ENCODE measurements around the gene CDC45.

The CDC45 gene

DNA sequence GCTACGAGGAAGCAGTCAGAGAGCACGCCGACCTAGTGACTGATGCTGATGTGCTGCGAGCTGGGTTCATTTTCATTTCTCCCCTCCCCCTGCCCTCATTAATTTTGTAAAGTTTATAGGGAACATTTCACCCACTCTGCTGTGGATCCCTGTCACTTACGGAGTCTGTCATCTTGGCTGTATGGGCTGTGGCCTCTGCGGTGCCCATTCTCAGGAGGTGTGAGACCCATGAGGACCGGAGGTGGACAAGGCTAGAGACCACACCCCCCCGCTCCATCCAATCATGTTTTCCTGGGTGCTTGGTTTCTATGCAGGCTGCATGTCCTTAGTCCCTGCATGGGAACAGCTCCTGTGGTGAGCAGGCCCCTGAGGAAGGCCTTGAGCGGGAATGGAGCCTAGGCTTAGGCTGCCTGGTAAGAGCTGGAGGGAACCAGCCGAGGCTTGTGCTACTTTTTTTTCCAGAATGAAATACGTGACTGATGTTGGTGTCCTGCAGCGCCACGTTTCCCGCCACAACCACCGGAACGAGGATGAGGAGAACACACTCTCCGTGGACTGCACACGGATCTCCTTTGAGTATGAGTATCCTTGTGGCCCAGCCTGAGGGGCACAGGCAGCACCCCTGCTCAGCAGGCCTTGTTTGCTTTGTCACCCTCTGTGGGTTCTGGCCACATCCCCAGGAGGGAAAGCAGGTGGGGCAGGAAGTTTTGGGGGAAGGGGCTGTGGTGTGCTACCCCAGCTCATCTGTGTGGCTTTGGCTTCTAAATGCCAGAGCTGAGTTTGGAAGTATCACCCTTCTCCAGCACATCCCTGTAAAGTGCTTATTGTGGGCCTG lies 25.4 kb downstream of the CDC45 start:
- DNase-seq (no peak), ATAC-seq (no peak)
- Mint-ChIP-seq H3K36me3 (ENCODE audit: low read depth) (peaks cover 48% of the 10 kb centered on the region), H3K27ac (no peak overlapping the region), H3K4me3 (no peak overlapping the region), H3K27me3 (no peaks in the 10 kb centered on the region), H3K9me3 (no peaks in the 10 kb centered on the region), H3K4me1 (peaks cover 8% of the 10 kb centered on the region)

DNA sequence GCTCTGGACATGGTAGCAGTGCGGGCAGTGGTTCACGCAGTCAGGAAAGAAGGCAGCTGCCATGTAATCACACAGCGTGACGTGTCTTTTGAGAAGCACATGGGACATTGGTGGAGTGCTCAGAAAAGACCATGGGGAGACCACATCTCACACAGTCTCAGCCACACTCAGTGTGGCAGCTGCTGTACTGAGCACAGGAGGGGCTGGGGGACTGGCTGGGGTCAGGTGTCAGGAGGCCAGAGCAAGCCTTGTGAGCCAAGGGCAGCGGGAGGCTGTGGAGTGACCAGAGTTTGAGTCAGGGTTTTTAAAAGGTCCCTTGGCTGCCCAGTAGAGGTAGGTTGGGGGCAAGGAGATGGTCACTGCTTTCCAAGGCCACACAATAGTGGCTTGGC lies 26.0 kb downstream of the CDC45 start:
- ATAC-seq (no peak), DNase-seq (no peak)
- H3K9me3 Mint-ChIP-seq: no peaks in the 10 kb centered on the region
- no peak overlapping the region for H3K4me3 Mint-ChIP-seq
- H3K36me3 Mint-ChIP-seq (ENCODE audit: low read depth): peaks cover 47% of the 10 kb centered on the region
- H3K27me3 Mint-ChIP-seq: no peaks in the 10 kb centered on the region
- H3K27ac Mint-ChIP-seq: no peak overlapping the region
- H3K4me1 Mint-ChIP-seq: peaks cover 8% of the 10 kb centered on the region

DNA sequence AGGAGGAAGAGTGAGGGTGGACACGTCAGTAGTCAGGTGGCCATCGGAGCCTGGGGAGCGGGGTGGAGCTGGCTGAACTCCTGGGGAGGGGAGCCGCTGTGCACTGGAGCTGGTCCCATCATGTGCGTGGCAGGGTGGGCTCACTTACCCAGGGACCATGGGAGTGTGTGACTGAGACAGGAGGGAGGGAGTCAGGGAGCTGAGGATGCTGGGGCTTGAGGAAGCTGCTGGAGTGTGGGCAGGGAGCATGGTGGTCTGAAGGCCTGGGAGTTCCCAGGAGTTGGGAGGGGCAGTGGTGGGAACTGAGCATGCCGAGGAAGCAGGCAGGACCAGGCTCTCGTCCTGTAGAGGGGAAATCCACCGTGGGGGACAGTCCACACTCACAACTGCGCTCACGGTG lies 26.5 kb downstream of the CDC45 start:
- ATAC-seq (no peak), DNase-seq (no peak)
- H3K9me3 Mint-ChIP-seq: no peaks in the 10 kb centered on the region
- no peak overlapping the region for H3K4me3 Mint-ChIP-seq
- peaks cover 8% of the 10 kb centered on the region for H3K4me1 Mint-ChIP-seq
- H3K36me3 Mint-ChIP-seq (ENCODE audit: low read depth): peaks cover 49% of the 10 kb centered on the region
- peak overlapping the region; percentile 39 for H3K27ac Mint-ChIP-seq
- no peaks in the 10 kb centered on the region for H3K27me3 Mint-ChIP-seq

DNA sequence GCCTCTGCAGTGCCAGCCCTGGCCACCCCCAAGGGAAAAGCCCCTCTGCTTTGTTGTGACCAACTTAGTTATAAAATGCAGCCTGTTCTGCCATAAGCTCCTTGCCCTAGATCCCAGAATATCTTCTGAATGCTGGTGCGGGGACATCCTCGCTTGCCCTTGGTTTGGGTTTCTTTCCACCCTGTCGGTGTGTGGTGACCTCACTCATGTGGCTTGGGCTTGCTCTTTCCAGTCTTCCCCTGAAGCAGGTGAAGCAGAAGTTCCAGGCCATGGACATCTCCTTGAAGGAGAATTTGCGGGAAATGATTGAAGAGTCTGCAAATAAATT lies 27.8 kb downstream of the CDC45 start:
- Mint-ChIP-seq H3K27ac (no peak overlapping the region), H3K9me3 (peaks cover 2% of the 10 kb centered on the region), H3K27me3 (no peaks in the 10 kb centered on the region), H3K4me1 (peaks cover 8% of the 10 kb centered on the region), H3K36me3 (ENCODE audit: low read depth) (peaks cover 61% of the 10 kb centered on the region), H3K4me3 (no peak overlapping the region)
- DNase-seq (no peak), ATAC-seq (no peak)

DNA sequence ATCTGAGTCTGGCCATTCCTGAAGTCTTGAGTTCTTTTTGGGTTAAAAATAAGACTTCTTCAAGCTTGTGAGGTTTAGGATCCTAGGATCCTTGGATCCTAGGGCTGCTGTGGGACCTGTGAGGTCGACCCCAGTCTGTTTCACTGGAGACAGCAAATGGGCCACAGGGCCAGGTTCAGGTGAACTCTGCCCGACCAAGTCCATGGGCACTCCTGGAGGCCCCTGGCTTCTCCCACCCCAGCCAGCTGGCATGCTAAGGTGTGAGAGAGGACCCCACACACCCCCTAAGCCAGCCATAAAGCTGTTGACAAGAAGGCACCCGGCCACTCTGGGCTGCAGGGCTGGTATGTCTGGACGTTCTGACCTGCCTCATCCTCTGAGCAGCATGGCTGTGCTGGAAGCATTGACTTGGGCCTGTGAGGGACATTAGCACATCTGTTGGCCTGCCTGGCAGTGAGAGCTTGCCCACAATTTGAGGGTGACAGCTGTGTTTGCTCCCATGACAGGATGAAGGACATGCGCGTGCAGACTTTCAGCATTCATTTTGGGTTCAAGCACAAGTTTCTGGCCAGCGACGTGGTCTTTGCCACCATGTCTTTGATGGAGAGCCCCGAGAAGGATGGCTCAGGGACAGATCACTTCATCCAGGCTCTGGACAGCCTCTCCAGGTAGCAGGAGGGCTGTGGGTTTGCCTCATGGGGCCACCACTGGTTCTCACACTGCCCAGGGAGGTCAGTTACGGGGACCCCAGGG lies 28.5 kb downstream of the CDC45 start:
- Mint-ChIP-seq H3K27me3 (no peaks in the 10 kb centered on the region), H3K9me3 (peaks cover 5% of the 10 kb centered on the region), H3K27ac (no peak overlapping the region), H3K4me1 (peaks cover 8% of the 10 kb centered on the region), H3K36me3 (ENCODE audit: low read depth) (peaks cover 63% of the 10 kb centered on the region), H3K4me3 (no peak overlapping the region)
- ATAC-seq (no peak), DNase-seq (no peak)

DNA sequence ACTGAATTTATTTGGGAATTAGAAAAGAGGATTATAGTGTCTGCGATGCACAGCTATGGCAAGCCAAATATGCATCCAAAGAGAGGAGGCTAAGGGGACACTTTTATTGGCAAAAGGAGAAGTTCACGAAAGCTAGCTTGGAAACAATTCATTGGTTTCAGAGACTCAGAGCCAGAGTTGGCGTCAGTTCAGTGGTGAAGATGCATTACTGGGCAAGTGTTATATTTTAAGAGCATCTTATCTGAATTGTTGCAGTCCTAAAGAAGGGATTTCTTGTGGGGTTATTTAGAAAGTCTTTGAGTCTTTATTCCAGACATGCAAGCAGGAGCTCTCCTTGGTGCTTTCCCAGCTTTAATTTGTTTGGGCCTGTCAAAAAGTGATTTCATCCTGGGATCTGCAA lies 29.5 kb downstream of the CDC45 start:
- H3K4me3 Mint-ChIP-seq: no peak overlapping the region
- H3K27ac Mint-ChIP-seq: no peak overlapping the region
- ATAC-seq (no peak), DNase-seq (no peak)
- H3K9me3 Mint-ChIP-seq: peaks cover 5% of the 10 kb centered on the region
- H3K36me3 Mint-ChIP-seq (ENCODE audit: low read depth): peaks cover 68% of the 10 kb centered on the region
- H3K4me1 Mint-ChIP-seq: peaks cover 5% of the 10 kb centered on the region
- no peaks in the 10 kb centered on the region for H3K27me3 Mint-ChIP-seq

DNA sequence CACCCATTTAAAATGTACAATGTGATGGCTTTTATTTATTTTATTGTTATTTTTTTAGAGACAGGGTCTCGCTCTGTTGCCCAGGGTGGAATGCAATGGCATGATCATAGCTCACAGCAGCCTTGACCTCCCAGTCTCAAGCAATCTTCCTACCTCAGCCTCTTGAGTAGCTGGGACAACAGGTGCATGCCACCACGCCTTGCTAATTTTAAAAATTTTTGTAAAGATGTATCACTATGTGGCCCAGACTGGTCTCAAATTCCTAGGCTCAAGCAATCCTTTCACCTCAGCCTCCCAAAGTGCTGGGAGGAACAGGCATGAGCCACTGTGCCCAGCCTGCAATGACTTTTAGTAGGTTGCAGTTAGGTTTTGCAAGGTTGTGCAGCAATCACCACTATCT lies 30.2 kb downstream of the CDC45 start:
- Mint-ChIP-seq H3K9me3 (peaks cover 5% of the 10 kb centered on the region), H3K36me3 (ENCODE audit: low read depth) (peaks cover 70% of the 10 kb centered on the region)

DNA sequence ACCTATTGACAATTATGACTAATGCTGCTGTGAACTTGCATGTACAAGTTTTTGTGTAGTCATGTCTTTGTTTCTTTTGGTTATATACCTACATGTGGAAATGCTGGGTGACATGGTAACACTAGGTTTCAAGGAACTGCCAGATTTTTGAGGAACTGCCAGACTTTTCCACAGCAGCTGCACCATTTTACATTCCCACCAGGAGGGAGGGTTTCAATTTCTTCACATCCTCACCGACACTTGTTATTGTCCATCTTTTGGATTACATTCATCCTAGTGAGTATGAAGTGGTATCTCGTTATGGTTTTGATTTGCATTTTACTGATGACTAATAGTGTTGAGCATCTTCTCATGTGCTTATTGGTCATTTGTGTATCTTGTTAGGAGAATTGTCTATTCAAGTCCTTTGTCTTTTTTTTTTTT lies 31.2 kb downstream of the CDC45 start:
- Mint-ChIP-seq H3K4me1 (no peaks in the 10 kb centered on the region), H3K9me3 (peaks cover 5% of the 10 kb centered on the region), H3K27ac (no peak overlapping the region), H3K27me3 (no peaks in the 10 kb centered on the region), H3K4me3 (no peak overlapping the region), H3K36me3 (ENCODE audit: low read depth) (peaks cover 70% of the 10 kb centered on the region)
- ATAC-seq (no peak), DNase-seq (no peak)

More for the DNA sequence above, 30.2 kb downstream of the CDC45 start:
- no peaks in the 10 kb centered on the region for H3K27me3 Mint-ChIP-seq
- H3K4me1 Mint-ChIP-seq: peaks cover 5% of the 10 kb centered on the region
- DNase-seq: no peak
- H3K4me3 Mint-ChIP-seq: no peak overlapping the region
- H3K27ac Mint-ChIP-seq: no peak overlapping the region
- no peak for ATAC-seq

DNA sequence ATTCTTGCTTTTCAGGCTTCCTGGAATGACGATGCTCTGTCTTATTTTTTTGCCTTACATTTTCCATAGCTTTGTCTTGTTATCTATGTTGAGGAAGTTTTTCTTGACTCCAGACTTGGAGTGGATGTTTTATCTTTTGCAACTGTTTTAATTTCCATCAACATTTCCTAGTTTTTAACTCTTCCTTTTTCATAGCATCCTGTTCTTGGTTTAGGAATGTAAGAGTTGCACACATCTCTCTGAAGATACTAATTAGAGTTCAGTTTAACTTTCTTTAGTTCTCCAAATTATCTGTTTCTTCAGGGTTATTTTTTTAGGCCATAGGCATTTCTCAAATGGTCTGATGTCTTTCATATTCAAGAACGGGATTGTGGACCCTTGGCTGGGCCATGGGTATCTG lies 34.1 kb downstream of the CDC45 start:
- no peak for DNase-seq
- ATAC-seq: no peak
- H3K27me3 Mint-ChIP-seq: no peaks in the 10 kb centered on the region
- no peak overlapping the region for H3K27ac Mint-ChIP-seq
- H3K4me1 Mint-ChIP-seq: no peaks in the 10 kb centered on the region
- H3K36me3 Mint-ChIP-seq (ENCODE audit: low read depth): peaks cover 63% of the 10 kb centered on the region
- peaks cover 5% of the 10 kb centered on the region for H3K9me3 Mint-ChIP-seq
- no peak overlapping the region for H3K4me3 Mint-ChIP-seq

DNA sequence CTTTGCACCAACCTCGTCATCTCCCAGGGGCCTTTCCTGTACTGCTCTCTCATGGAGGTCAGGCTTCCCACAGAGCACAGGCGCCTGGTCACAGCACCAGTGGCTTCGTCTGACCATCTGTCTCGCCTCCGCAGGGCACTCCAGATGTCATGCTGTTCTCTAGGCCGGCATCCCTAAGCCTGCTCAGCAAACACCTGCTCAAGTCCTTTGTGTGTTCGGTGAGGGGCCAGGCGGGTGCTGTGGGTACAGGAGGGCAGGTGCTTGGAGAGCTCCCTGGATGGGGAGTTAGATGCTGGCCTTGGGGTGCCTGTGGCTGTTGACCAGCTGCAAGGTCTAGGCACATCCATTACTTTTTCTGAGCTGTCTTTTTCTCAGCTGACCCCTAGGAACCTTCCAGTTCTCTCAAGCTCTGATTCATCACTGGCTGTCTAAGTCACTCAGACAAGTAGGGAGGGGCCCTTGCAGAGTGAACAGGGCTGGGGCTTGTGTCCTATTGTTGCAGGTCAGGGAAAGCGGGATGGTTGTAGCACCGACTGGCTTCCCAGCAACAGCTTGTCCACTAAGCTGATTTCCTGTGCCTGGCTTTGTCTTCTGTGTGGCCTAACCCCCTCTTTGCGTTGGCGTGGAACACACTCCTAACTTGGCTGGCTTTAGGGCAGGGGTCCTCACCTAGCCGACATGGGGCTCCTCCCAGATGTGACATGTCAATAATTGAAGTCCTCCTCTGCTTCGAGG lies 35.3 kb downstream of the CDC45 start:
- Mint-ChIP-seq H3K4me3 (no peak overlapping the region), H3K9me3 (peaks cover 5% of the 10 kb centered on the region), H3K36me3 (ENCODE audit: low read depth) (peaks cover 62% of the 10 kb centered on the region), H3K4me1 (no peaks in the 10 kb centered on the region), H3K27ac (no peak overlapping the region), H3K27me3 (no peaks in the 10 kb centered on the region)
- DNase-seq (no peak), ATAC-seq (no peak)

DNA sequence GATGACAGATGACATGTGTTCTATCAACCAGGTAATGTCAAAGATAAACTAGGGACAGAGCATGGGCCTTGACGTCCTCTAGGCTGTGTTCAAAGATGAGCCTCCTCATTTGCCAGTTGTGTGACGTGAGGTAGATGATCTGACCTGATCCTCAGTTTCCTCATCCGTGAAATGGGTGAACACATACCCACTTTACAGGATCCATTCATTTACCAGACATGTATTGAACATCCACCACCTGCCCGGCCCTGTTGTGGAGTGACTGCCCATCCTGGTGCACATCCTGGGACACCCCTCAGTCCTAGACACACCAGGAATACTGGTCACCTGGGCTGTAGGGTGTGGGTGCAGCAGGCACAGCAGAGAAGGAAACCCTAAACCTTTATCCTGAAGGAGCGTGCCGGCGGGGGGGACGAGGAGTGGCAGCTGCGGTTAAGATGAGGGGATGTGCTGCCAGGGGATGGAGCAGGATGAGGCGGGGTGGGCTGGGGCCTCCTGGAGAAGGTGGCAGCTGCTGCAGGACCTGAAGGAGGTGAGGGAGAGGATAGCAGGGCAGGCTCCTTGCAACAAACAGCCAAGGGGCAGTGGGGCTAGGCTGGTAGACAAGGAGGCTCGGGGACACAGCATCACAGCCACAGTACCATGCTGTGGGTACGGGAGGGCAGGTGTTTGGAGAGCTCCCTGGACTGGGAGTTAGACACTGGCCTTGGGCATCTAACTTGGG lies 36.1 kb downstream of the CDC45 start:
- Mint-ChIP-seq H3K27ac (no peak overlapping the region), H3K36me3 (ENCODE audit: low read depth) (peaks cover 56% of the 10 kb centered on the region), H3K4me1 (no peaks in the 10 kb centered on the region), H3K4me3 (no peak overlapping the region), H3K9me3 (peaks cover 5% of the 10 kb centered on the region), H3K27me3 (no peaks in the 10 kb centered on the region)
- ATAC-seq (no peak), DNase-seq (no peak)

DNA sequence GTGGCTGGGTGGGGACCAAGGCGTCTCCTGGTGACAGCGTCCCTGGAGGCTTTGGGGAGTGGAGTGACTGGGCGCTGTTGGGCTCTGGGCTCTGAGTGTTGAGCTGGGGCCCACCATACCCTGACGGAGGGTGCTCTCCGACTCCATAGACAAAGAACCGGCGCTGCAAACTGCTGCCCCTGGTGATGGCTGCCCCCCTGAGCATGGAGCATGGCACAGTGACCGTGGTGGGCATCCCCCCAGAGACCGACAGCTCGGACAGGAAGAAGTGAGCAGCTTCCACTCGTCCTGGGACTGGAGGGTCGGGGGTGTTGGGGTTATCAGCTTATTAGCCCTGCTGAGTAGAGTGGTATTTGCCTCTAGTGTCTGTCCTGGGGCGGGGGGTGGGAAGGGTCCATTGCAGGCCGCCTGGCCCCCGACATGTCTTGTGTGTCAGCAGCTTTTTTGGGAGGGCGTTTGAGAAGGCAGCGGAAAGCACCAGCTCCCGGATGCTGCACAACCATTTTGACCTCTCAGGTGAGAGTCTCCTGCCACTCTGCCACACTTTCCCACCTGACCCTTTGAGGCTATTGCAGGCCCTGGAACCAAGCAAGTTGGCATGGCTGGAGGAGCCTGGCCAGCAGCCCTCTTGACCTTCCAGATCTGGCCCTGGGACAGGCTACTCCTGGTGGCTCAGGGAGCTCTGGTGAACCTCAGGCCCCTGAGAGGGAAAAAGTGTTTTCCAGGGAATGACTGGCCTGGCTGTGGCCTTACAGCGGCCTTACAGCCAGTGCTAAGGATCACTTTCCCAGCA lies 36.9 kb downstream of the CDC45 start:
- H3K9me3 Mint-ChIP-seq: peaks cover 5% of the 10 kb centered on the region
- ATAC-seq (no peak), DNase-seq (no peak)
- H3K4me1 Mint-ChIP-seq: no peaks in the 10 kb centered on the region
- H3K4me3 Mint-ChIP-seq: no peak overlapping the region
- no peaks in the 10 kb centered on the region for H3K27me3 Mint-ChIP-seq
- H3K27ac Mint-ChIP-seq: no peak overlapping the region
- H3K36me3 Mint-ChIP-seq (ENCODE audit: low read depth): peaks cover 49% of the 10 kb centered on the region

DNA sequence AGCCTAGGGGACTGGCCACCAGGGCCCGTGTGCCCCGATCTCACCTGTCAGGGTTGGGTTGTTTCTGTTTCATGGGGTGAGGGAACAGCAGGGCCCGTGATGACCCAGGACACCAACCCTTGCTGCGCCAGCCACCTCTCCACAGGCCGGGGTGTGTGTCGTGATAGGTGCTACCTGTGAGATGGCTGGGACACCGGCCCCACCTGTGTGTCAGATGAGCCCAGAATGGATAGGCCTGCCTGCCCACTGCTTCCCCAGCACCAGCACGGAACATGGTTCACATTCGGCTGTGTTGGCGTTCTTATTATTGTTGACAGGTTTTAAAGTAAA lies 37.4 kb downstream of the CDC45 start:
- DNase-seq (no peak), ATAC-seq (no peak)
- no peak overlapping the region for H3K4me3 Mint-ChIP-seq
- H3K27ac Mint-ChIP-seq: no peak overlapping the region
- peaks cover 47% of the 10 kb centered on the region for H3K36me3 Mint-ChIP-seq (ENCODE audit: low read depth)
- no peaks in the 10 kb centered on the region for H3K4me1 Mint-ChIP-seq
- no peaks in the 10 kb centered on the region for H3K27me3 Mint-ChIP-seq
- peaks cover 5% of the 10 kb centered on the region for H3K9me3 Mint-ChIP-seq

All from activated naive CD8-positive, alpha-beta T cell treated with anti-CD3 and anti-CD28 coated beads, Interleukin-2, amount 50 U/mL, for 24 hours (primary cell).